Astrocyte of the spinal cord (primary cell): Measurements from ENCODE around the gene KRT72.

Source experiments
- DNase-seq: peaks from one replicate; pipeline ENCODE4 v3.0.0; 2011; ENCODE audit warnings: low read depth, low spot score
- H3K4me3 ChIP-seq: 2 replicates; pipeline ENCODE4 v1.5.1; 2011; ENCODE audit warnings: low read depth, mild to moderate bottlenecking, low read length, moderate library complexity
- CTCF ChIP-seq: IDR thresholded peaks from 2 replicates; pipeline ENCODE4 v1.5.1; 2012; ENCODE audit warnings: low read depth, mild to moderate bottlenecking, low read length, inconsistent platforms
- in situ Hi-C: cut with HindIII; loops from 2 replicates; pipeline ENCODE4 v1.10.0; 2017; ENCODE audit warnings: low sequenced_read_pairs

Gene KRT72

DNA sequence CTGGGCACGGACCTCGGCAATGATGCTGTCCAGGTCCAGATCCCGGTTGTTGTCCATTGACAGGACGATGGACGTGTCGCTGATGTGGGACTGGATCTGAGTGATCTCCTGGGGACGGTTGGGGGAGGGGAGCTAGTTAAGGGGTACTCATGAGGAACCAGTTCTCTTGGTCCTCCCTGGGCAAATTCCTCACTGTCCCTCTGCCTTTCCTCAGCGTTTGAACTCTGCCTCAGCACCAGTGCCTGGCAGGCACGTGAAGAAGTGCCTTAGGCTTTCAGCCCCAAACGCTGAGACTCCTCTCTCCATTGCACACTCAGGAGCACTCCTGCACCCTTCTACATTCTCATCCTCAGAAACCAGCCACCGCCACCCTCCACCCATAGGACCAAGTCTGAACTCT is 9.7 kb downstream of the KRT72 start:
- in situ Hi-C loops, result no loop called here
- DNase-seq, result no peak
- TF ChIP-seq CTCF, result no peak
- no peak overlapping the region for H3K4me3 ChIP-seq

DNA sequence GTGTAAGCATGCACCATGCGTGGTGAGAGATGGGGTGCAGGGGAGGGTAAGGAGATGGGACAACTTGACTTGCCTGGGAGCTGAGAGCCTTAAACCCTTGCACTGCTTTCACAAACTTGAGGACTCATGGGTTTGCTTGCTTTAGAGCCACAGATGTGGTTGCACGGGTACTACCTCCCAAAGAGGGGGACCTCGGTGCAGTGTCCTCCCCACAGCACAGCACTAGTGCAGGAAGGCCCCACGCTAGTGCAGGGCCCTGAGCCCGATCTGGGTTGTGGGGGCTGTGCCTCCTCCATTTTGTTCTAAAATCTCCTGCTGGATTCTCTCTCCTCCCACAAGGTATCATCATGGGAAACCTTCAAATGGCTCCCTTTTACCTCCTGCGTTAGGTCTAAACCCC is 11.2 kb downstream of the KRT72 start:
- TF ChIP-seq CTCF, result no peak
- H3K4me3 ChIP-seq, result no peak overlapping the region
- DNase-seq, result no peak
- in situ Hi-C loops, result no loop called here

- TF ChIP-seq CTCF, result no peak
Observed at GRCh38 chr12:52587563-52587962, 13.7 kb downstream of the KRT72 start.

GRCh38 chr12:52585946-52586345 is 15.3 kb downstream of the KRT72 start:
- no peak for TF ChIP-seq CTCF
- in situ Hi-C loops, result no loop called here
- no peak overlapping the region for H3K4me3 ChIP-seq
- DNase-seq, result no peak

More at GRCh38 chr12:52587563-52587962, 13.7 kb downstream of the KRT72 start:
- no peak for DNase-seq
- in situ Hi-C loops, result no loop called here
- H3K4me3 ChIP-seq, result no peak overlapping the region

DNA sequence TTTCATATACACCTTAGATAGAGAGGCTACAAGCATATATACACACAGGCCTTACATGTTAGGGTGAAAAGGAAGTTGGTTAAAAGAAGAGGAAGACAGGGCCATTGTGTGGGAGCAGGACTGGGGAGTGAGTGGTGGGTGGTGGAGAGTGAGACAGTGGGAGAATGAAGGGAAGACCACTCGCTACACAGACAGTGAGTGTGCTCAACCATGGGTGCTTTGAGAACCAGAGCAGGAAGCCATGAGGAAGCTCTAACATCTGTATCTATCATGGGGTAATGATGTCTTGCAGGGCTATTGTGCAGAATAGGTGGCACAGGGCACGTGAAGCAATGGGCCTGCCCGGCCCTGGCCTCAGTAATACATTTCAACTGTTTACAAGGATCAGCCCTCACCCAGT is 16.2 kb downstream of the KRT72 start:
- no peak for DNase-seq
- in situ Hi-C loops, result no loop called here
- no peak for TF ChIP-seq CTCF
- no peak overlapping the region for H3K4me3 ChIP-seq

DNA sequence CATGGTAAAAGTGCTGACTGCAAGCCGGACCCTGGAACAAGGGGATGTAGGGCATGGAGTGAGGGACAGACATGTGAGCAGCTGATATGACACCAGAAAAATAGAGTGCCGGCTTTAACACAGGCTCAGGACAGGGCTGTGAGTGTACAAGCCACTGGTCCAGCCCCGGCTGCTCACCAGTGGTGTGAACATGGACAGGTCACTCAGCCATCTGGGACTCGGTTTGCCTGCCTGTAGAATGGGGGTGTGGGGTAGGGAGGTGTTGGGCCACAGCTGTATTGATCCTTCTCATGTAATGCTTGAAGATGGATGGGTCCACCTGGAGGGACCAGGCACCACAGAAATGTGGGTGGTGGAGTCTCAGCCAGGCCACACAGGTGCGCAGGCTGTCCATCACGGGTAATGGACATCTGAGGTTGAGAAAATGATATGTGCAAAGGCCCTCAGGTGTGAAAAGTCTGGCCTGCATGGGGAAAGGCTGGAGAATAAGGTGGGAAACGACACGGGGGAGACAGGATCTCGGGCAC is 17.0 kb downstream of the KRT72 start:
- in situ Hi-C loops, result no loop called here

More for the DNA sequence above, 17.0 kb downstream of the KRT72 start:
- no peak for TF ChIP-seq CTCF
- DNase-seq, result no peak
- no peak overlapping the region for H3K4me3 ChIP-seq
